RCC 7860 (cell line): ENCODE measurements around the gene LMTK3.

ENCODE experiments used
- DNase-seq: peaks from one replicate; pipeline ENCODE4 v3.0.0-alpha.2; 2015; ENCODE audit warnings: low spot score
- FAIRE-seq: peaks from 2 replicates; lab custom pipeline; 2012; peaks lifted over from hg19 to GRCh38; lab: Jason Lieb, UNC

Gene LMTK3

GRCh38 chr19:48452289-48453190, 59.1 kb downstream of the LMTK3 start:
- DNase-seq: no peak
- no peak for FAIRE-seq

GRCh38 chr19:48451624-48452023, 60.0 kb downstream of the LMTK3 start:
- DNase-seq (no peak), FAIRE-seq (no peak)

GRCh38 chr19:48450863-48451262, 60.8 kb downstream of the LMTK3 start:
- FAIRE-seq: no peak
- no peak for DNase-seq

GRCh38 chr19:48450441-48450840, 61.2 kb downstream of the LMTK3 start:
- DNase-seq (no peak), FAIRE-seq (no peak)

DNA sequence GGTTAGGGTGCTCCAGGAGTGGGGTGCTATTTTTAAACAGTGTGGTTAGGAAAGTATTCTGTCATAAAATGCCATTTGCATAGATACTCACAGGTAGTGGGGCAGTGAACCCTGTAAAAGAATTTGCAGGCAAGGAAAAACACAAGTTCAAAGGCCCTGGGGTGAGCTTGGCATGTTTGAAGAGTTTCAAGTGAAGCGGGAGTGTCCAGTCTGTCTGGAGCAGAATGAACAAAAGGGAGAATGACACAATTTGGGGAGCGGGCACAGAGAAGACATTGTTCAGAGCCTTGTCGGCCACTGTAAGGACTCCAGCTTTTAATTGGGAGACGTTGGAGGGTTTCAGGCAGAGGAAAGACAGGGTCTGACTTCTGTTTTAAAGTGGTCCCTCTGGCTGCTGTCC, 63.1 kb downstream of the LMTK3 start:
- DNase-seq: no peak
- FAIRE-seq: no peak

- DNase-seq: no peak
- no peak for FAIRE-seq
These were observed 65.1 kb downstream of the LMTK3 start for GRCh38 chr19:48446579-48446978.

DNA sequence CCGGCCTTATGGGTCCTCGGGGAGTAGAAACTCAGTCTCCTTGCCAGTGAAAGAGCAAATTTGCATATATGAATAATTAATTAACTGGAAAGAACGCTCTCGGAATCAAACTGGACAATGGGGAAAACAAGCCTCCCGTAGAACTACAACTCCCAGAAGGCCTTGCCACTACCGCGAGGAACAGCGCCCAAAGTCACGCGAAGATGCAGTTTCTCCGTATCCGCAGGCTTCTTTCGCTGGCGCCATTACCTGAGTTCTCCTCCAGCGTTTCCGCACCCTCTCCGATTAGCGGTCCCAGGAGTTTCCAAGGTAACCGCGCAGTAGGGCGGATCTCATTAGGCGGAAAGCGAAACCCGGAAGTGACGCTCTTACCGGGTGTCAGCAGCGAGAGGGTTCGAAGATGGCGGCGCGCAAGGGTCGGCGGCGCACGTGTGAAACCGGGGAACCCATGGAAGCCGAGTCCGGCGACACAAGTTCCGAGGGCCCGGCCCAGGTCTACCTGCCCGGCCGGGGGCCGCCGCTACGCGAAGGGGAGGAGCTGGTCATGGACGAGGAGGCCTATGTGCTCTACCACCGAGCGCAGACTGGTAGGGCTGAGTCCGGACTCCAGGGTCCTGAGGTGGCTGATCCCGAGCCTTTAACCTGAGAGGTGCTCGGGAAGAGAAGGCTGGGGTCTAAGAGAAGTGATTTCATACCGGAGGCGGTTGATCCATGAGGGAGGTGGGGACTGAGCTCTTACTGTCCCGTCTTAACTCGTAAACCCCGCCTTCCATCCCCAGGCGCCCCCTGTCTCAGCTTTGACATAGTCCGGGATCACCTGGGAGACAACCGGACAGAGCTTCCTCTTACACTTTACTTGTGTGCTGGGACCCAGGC, 65.8 kb downstream of the LMTK3 start, which contains the start of gene GRWD1:
Gene GRWD1 (plus strand): TSS at position 378 of the 876 bp plus-strand sequence. CDS start 23 bp downstream, at position 401.
- peak; percentile 88 for DNase-seq
- peak; percentile 83 for FAIRE-seq

DNA sequence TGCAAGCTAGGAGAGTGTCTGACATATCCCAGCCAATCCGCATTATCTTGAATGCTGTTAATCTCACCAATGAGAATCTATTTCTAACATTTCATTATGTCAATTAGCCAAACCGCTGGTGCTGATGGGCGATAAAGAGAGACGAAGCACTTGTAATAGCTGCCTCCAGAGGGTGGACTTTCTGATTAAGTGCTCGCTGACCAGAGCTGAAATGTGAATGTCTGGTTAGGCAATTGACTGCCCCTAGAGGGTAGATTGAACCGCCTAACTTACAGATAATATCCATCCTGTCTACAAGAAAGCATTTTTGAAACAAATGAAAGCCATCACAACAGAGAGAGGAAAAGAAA, 66.4 kb downstream of the LMTK3 start:
- peak; percentile 65 for DNase-seq
- no peak for FAIRE-seq

DNA sequence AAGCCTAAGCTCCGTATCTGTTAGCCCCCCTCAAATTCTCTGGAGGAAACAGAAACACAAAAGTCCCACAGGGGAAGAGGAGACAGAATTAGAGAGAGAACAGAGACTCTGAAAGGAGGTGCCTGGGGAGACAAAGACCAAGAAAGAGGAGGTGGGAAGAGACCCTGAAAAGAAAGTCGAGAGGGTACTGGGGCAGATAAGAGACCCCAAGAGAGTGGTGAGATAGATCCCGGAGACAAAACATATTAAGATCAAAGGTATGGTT, 66.8 kb downstream of the LMTK3 start:
- FAIRE-seq: no peak
- DNase-seq: no peak

DNA sequence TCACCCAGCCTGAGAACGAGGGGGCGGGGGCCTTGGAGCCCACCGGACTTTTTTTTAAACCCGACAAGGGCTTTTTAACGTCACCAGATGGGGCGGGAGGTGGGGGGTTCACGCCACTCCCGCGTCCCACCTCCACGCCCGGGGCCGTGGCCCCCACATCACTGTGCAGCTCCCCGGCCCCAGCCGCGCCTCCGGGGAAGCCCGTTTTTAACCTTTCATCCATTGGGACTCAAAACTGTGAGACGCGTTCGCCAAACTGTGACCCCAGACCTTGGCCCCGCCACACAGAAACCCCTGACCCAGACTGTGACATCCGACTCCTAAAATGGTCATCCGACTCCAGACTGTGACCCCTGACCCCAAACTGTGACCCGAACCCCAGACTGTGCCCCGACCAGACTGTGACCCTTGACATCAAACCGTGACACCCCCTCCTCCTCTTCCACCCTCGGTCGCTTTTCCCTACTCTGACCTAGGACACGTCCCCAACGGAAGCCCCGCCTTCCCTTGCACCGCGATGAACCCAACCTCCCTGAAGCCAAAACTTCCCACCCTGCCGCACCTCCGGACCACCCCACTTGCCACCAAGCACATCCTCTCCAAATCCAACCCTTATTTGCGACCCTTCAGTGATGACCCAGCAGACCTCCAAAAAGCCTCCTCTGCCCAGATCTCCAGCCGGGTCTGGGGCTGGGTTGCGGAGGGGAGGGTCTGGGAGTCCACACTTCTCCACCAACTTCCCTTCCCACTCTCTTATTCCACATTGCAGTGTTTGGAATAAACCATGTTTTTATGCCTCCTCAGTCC, 67.3 kb downstream of the LMTK3 start:
- no peak for FAIRE-seq
- no peak for DNase-seq

DNA sequence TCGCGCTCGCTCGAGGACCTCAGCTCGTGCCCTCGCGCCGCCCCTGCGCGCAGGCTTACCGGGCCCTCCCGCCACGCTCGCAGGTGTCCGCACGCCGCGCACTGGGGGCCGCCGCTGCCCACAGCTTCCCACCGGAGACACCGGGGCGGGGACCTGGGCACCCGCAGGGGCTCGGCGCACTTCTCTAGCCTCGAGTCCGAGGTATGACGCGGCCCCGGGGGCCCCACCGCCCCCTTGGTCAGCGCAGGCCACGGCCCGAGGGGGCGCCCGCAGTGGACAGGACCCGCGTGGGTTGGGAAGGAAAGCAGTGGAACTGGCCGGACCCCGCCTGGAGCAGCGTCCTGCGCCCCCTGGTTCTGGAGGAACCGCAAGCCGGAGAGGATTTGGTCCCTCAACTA, 67.9 kb downstream of the LMTK3 start:
- FAIRE-seq: no peak
- DNase-seq: no peak

DNA sequence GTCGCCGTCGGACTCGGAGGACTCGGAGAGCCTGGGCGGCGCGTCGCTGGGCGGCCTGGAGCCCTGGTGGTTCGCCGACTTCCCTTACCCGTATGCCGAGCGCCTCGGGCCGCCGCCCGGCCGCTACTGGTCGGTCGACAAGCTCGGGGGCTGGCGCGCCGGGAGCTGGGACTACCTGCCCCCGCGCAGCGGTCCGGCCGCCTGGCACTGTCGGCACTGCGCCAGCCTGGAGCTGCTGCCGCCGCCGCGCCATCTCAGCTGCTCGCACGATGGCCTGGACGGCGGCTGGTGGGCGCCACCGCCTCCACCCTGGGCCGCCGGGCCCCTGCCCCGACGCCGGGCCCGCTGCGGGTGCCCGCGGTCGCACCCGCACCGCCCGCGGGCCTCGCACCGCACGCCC, 68.4 kb downstream of the LMTK3 start:
- no peak for DNase-seq
- no peak for FAIRE-seq

GRCh38 chr19:48442116-48443035, 69.3 kb downstream of the LMTK3 start:
- no peak for FAIRE-seq

DNA sequence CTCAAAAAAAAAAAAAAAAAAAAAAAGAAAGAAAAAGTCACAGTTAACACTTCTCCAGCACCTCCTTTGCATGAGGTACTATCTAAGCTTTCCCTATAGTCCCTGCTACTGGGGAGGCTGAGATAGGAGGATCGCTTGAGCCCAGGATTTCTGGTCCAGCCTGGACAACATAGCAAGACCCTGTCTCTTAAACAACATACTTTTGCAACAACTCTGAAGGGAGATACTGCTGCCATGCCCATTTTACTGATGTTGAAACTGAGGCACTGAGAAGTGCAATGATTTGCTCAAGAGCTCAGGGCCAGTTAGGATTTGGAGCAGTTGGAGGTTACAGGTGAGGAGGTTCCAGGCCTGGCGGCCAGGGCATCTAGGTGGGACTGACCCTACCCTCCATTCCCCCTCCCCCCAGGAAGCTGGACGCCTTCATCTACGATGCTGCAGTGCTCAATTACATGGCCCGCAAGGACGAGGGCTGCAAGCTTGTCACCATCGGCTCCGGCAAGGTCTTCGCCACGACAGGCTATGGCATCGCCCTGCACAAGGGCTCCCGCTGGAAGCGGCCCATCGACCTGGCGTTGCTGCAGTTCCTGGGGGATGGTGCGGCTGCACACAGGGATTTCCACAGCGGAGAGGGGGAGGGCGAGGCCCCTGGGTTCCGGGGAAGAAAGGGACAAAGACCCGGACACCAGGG, 70.1 kb downstream of the LMTK3 start:
- no peak for FAIRE-seq
- no peak for DNase-seq

More at GRCh38 chr19:48442116-48443035, 69.3 kb downstream of the LMTK3 start:
- no peak for DNase-seq

DNA sequence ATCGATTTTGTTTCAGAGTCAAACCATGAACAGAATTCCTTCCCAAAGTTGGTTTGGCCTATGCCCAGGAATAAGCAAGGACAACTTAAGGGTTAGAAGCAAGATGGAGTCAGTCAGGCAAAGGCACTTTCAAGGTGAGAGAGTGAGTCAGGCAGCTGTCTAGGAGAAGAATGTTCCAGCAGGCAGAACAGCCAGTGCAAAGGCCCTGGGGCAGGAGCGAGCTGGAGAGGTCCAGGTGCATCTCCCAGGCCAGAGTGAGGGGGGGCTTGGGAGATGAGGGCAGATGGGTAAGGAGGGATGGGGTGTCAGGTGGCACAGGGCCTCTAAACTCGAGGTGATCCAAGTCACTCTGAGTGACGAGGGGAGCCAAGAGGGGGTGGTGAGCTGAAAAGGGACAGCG, 75.0 kb downstream of the LMTK3 start:
- FAIRE-seq: no peak
- no peak for DNase-seq
